Fibroblast of upper back skin (primary cell): ENCODE data around the gene TRIM2.
A peak's percentile ranks its signal among the peaks of the same experiment; 100 is the strongest.

ENCODE experiments used
- DNase-seq: peaks from one replicate; pipeline ENCODE4 v3.0.0-alpha.2; 2013

The TRIM2 gene

GRCh38 chr4:153344131-153345011 lies 140.1 kb downstream of the TRIM2 start, which contains the start of gene MND1:
Gene MND1, plus strand, starts transcription at chr4:153344688. Its CDS starts 50 bp downstream, at chr4:153344738.
- DNase-seq: peak; percentile 80

- peak; percentile 56 for DNase-seq
These were observed 141.1 kb downstream of the TRIM2 start for GRCh38 chr4:153345012-153345981.

GRCh38 chr4:153346031-153346430 lies 141.8 kb downstream of the TRIM2 start:
- DNase-seq: no peak

- DNase-seq: peak; percentile 41
These were observed 142.3 kb downstream of the TRIM2 start for GRCh38 chr4:153346563-153346962.

- DNase-seq: no peak
These were observed 142.9 kb downstream of the TRIM2 start for GRCh38 chr4:153347117-153347516.

GRCh38 chr4:153348006-153348405 lies 143.8 kb downstream of the TRIM2 start:
- DNase-seq: peak; percentile 37

- DNase-seq: peak; percentile 34
These were observed 145.1 kb downstream of the TRIM2 start for GRCh38 chr4:153349206-153349805.

- peak; percentile 63 for DNase-seq
These were observed 157.9 kb downstream of the TRIM2 start for GRCh38 chr4:153362184-153362583.

- DNase-seq: peak; percentile 84
These were observed 159.8 kb downstream of the TRIM2 start for GRCh38 chr4:153364061-153364460.

GRCh38 chr4:153365003-153365402 lies 160.8 kb downstream of the TRIM2 start:
- no peak for DNase-seq

GRCh38 chr4:153366486-153366885 lies 162.2 kb downstream of the TRIM2 start:
- no peak for DNase-seq

- no peak for DNase-seq
These were observed 162.8 kb downstream of the TRIM2 start for GRCh38 chr4:153367092-153367491.

- no peak for DNase-seq
These were observed 164.8 kb downstream of the TRIM2 start for GRCh38 chr4:153369021-153369420.

- no peak for DNase-seq
These were observed 167.5 kb downstream of the TRIM2 start for GRCh38 chr4:153371701-153372234.

- DNase-seq: no peak
These were observed 168.8 kb downstream of the TRIM2 start for GRCh38 chr4:153372967-153373562.

GRCh38 chr4:153374442-153374841 lies 170.2 kb downstream of the TRIM2 start:
- peak; percentile 85 for DNase-seq

GRCh38 chr4:153375303-153375702 lies 171.1 kb downstream of the TRIM2 start:
- no peak for DNase-seq

- peak; percentile 71 for DNase-seq
These were observed 178.9 kb downstream of the TRIM2 start for GRCh38 chr4:153383131-153383530.

- no peak for DNase-seq
These were observed 179.9 kb downstream of the TRIM2 start for GRCh38 chr4:153384160-153384559.

GRCh38 chr4:153385784-153386183 lies 181.5 kb downstream of the TRIM2 start:
- no peak for DNase-seq

- DNase-seq: no peak
These were observed 183.7 kb downstream of the TRIM2 start for GRCh38 chr4:153387981-153388380.
